Hypothalamus (tissue), 51 donors: Measurements from ENCODE around the gene VAV1.

ENCODE experiments used
- DNase-seq, 51 donors: peaks; one replicate each; lab custom pipeline; 2025; lab: John Stamatoyannopoulos, UW

VAV1 gene

DNA sequence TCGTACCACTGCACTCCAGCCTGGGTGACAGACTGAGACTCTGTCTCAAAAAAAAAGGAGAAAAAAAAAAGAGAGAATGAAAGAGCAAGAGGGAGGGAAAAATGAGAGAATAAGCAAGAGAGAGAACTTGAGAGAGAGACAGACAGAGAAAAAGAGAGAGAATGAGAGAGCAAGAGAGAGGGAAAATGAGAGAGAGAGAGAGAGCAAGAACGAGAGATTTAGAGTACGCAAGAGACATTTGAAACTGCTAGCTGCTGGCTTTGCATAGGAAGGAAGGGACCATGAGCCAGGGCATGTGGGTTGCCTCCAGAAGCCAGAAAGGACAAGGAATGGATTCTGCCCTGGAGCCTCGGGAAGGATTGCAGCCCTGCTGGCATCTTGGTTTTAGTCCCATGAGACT is 105.3 kb downstream of the VAV1 start:
- DNase-seq = no peak

DNA sequence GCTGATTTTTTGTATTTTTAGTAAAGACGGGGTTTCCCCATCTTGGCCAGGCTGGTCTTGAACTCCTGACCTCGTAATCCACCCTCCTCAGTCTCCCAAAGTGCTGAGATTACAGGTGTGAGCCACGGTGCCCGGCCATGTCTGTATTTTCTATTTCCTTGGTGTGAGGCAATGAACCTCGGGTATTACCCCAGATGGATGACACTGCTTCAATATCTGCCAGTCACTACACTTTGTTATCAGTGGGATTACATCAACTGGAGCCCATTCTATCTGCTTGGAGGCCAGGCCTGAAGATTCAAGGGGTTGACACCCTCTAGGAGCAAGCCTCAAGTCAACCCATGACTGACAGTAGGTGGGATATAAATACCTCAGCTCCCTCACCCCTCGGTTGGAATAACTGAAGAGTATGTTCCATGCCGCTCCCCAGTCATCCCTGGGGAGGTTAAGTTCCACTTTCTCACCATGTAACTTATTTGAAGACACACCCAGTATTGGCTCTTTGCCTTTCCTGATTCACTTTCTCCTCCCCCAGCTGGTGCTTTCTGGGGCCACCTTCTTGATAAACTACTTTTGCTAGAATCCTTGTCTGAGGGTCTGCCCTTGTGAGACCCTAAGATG is 113.9 kb downstream of the VAV1 start:
- DNase-seq = no peak

DNA sequence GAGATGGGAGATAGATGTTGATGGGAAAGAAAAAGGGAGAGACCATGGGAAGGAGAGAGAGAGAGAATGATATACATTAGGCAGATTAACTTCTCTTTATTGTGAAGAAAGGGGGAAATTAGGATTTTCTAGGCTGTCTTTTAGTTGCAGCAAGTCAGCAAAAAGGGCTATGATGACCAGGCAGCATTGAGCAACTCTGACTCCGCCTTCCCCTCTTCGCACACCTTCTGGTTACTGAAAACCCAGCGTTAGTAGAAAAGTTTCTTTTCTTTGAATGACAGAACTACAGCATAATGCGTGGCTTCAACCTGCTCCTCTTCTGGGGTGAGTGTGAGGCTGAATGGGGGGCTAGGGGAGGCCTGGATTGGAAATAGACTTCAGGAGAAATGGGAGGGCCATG is 114.8 kb downstream of the VAV1 start, which contains the start of gene ADGRE1:
TSS of gene ADGRE1 (plus strand) at position 264 of the 400 bp plus-strand sequence. CDS start at position 294, 30 bp downstream.
- DNase-seq = no peak

DNA sequence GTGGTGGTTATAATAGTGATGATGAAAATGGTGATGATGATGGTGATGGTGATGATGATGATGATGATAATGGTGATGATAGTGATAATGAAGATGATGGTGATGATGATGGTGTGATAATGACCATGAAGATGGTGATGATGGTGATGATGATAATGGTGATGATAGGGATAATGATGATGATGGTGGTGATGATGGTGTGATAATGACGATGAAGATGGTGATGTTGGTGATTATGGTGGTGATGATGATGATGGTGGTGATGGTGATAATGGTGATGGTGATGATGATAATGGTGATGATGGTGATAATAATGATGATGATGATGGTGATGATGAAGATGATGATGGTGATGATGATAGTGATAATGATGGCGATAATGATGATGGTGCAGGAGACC is 116.5 kb downstream of the VAV1 start:
- no peak for DNase-seq

DNA sequence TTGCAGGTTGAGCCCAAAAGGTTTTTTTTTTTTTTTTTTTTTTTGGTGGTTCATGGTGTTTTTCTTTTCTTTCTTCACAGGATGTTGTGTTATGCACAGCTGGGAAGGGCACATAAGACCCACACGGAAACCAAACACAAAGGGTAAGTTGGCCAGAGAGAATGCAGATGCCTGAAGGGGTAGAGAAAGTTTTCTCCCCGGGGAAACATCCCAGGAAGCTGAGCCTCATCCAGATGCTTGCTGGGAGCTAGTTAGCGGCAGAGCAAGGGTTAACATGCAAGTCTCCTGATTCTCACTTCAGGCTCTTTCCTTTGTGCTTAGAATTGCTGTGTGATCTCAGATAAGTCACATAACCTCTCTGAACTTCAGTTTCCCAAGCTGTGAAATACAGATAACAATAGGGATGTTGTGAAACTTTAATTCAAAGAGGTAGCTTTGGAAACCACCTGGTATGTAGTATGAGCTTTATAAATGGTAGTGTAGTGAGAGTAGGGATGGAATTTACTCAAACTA is 117.9 kb downstream of the VAV1 start:
- DNase-seq = no peak

- no peak for DNase-seq
Measured at GRCh38 chr19:6890938-6891337, 118.4 kb downstream of the VAV1 start.

DNA sequence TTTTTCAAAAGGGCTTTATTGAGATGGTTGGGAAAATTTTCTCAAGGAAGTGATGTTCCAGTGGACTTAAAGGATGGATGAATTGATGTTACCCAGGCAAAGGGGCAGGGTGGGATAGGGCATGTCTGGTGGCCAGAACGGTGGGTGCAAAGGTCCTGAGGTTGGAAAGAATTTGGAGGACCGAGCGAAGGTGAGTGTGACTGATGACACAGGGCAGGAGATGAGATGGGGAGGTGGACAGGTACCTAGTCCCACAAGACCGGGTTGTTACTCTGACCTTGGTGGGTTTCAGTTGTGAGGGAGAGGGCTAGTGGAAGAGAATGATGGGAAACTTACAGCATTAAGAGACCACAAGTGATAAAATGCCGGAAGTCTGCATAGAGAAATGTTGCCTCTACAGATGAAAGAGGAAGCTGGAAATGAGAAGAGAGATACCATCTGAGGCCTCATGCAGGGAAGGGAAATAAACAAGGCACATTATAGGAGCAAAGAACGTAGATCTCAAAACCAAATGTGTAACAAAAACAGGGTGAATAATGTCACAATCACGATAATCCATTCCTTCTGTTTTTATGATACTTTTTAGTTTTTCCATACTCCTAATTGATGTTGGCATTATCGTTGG is 119.4 kb downstream of the VAV1 start:
- DNase-seq = no peak

DNA sequence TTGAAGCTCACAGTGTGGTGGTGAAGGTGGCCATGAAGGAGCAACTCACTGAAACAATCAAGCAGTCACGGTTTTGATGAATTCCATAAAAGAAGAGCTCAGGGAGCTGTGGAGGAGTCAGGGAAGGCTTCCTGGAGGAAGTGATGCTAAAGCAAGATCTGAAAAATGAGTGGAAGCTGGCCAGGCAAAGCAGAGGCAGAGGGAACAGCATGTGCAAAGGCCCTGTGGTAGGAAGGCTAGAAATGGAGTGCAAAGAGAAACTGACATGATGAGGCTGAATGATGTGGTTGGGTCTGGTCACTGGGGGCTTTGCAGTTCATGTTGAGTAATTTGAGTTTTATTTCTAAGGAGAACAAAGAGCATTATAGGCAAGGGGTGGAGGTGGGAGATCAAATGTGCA is 121.8 kb downstream of the VAV1 start:
- DNase-seq = no peak

GRCh38 chr19:6903446-6903845 is 130.9 kb downstream of the VAV1 start:
- DNase-seq = no peak

DNA sequence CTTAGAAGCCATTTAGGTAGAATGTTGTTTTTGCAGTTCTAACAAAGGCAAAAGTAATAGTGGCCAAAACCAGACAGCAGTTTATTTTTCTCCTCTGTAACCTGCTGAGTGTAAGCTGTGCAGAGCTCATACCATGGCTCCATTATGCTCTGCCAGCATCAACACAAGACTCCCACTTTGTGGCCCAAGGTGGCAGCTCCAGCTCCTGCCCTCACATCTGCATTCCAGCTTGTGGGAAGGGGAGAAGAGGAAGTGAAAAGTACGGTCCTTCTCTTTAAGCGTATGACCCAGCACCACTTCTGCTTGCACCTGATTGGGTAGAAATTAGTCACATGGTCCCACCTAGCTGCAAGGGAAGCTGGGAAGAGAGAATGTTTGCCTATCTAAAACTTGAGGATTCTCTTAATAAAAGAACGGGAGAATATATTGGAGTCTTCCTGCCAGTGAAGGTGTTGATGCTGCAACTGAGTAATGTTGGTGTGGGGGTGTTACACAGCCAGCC is 134.1 kb downstream of the VAV1 start:
- no peak for DNase-seq
